ENCODE measurements around the gene RBBP8. TPM values are rescaled to one million over a fixed set of nuclear protein-coding genes. Genes with fewer than 3 reads are reported as not detected.

The RBBP8 gene
- total and polyA plus RNA-seq, 4 donors = 6.5 to 9.8 (median 7.4) TPM

DNA sequence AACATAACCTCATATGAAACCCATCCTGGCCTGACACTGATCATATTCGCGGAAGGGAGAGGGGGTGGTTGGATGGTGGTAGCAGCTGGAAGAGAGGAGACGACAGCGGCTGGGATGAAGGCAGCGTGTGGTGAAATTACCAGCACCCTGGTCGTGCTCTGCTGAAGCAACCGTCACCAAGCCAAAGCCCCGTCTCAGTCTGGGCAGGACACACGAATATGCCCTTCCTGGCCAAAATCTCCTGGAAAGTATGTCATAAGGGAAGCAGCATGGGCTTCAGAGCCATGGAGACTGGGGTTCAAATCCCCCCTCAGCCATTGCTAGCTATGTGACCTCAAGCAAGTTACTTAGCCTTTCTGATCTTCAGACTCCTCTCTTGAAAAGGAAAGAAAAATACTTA, 139.0 kb downstream of the RBBP8 start:
- Histone ChIP-seq H3K27ac (ENCODE audit: low read depth in 1 of 2, low read length in 2 of 2) (no peak overlapping the region), H3K36me3 (ENCODE audit: control insufficient read depth in 4 of 4, insufficient read depth in 3 of 4, low read depth in 1 of 4, low read length in 3 of 4) (no peaks in the 10 kb centered on the region), H3K9me3 (ENCODE audit: control insufficient read depth in 4 of 4, low read length in 3 of 4) (no peaks in the 10 kb centered on the region), H3K9ac (ENCODE audit: low read depth in 1 of 2, low read length in 2 of 2) (no peak overlapping the region), H3K4me3 (ENCODE audit: low read depth in 1 of 3, low read length in 3 of 3) (no peak overlapping the region), H3K4me1 (ENCODE audit: control insufficient read depth in 4 of 4, insufficient read depth in 4 of 4, low read length in 3 of 4) (peaks cover 0 to 4% (median 0%) of the 10 kb centered on the region in 4 donors), H3K27me3 (ENCODE audit: control insufficient read depth in 4 of 4, insufficient read depth in 4 of 4, low read length in 3 of 4) (no peaks in the 10 kb centered on the region)
- DNase-seq (ENCODE audit: low spot score) = no peak
- TF ChIP-seq RAD21 (IDR thresholded peaks at IDR 0.05) (no peak), ZBTB33 (IDR thresholded peaks at IDR 0.05) (no peak), YY1 (IDR thresholded peaks at IDR 0.05) (no peak), HNF4G (IDR thresholded peaks at IDR 0.05) (no peak), TAF1 (conservative IDR thresholded peaks at IDR 0.05) (no peak)
- TF ChIP-seq, protein P1, sequence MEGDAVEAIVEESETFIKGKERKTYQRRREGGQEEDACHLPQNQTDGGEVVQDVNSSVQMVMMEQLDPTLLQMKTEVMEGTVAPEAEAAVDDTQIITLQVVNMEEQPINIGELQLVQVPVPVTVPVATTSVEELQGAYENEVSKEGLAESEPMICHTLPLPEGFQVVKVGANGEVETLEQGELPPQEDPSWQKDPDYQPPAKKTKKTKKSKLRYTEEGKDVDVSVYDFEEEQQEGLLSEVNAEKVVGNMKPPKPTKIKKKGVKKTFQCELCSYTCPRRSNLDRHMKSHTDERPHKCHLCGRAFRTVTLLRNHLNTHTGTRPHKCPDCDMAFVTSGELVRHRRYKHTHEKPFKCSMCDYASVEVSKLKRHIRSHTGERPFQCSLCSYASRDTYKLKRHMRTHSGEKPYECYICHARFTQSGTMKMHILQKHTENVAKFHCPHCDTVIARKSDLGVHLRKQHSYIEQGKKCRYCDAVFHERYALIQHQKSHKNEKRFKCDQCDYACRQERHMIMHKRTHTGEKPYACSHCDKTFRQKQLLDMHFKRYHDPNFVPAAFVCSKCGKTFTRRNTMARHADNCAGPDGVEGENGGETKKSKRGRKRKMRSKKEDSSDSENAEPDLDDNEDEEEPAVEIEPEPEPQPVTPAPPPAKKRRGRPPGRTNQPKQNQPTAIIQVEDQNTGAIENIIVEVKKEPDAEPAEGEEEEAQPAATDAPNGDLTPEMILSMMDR (IDR thresholded peaks at IDR 0.05; ENCODE audit: low read depth, low read length, missing input control) = no peak
- TF ChIP-seq, protein P2, sequence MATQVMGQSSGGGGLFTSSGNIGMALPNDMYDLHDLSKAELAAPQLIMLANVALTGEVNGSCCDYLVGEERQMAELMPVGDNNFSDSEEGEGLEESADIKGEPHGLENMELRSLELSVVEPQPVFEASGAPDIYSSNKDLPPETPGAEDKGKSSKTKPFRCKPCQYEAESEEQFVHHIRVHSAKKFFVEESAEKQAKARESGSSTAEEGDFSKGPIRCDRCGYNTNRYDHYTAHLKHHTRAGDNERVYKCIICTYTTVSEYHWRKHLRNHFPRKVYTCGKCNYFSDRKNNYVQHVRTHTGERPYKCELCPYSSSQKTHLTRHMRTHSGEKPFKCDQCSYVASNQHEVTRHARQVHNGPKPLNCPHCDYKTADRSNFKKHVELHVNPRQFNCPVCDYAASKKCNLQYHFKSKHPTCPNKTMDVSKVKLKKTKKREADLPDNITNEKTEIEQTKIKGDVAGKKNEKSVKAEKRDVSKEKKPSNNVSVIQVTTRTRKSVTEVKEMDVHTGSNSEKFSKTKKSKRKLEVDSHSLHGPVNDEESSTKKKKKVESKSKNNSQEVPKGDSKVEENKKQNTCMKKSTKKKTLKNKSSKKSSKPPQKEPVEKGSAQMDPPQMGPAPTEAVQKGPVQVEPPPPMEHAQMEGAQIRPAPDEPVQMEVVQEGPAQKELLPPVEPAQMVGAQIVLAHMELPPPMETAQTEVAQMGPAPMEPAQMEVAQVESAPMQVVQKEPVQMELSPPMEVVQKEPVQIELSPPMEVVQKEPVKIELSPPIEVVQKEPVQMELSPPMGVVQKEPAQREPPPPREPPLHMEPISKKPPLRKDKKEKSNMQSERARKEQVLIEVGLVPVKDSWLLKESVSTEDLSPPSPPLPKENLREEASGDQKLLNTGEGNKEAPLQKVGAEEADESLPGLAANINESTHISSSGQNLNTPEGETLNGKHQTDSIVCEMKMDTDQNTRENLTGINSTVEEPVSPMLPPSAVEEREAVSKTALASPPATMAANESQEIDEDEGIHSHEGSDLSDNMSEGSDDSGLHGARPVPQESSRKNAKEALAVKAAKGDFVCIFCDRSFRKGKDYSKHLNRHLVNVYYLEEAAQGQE (IDR thresholded peaks at IDR 0.05) = no peak
- WGBS = 91% methylated on average over 9 of the region's 9 CpGs

GRCh38 chr18:23073996-23074606, 141.0 kb downstream of the RBBP8 start:
- TF ChIP-seq RAD21 (IDR thresholded peaks at IDR 0.05) = no peak
- TF ChIP-seq, protein P2 (IDR thresholded peaks at IDR 0.05) = no peak
- no peak for TF ChIP-seq RXRA (IDR thresholded peaks at IDR 0.05)
- no peak for TF ChIP-seq HNF4G (IDR thresholded peaks at IDR 0.05)
- TF ChIP-seq, protein P1 (IDR thresholded peaks at IDR 0.05; ENCODE audit: low read depth, low read length, missing input control) = no peak
- TF ChIP-seq TAF1 (conservative IDR thresholded peaks at IDR 0.05) = no peak
- TF ChIP-seq, protein P3, sequence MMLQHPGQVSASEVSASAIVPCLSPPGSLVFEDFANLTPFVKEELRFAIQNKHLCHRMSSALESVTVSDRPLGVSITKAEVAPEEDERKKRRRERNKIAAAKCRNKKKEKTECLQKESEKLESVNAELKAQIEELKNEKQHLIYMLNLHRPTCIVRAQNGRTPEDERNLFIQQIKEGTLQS (IDR thresholded peaks at IDR 0.05) = no peak
- TF ChIP-seq NR2F2 (IDR thresholded peaks at IDR 0.05) = no peak
- TF ChIP-seq FOXA2 (IDR thresholded peaks at IDR 0.05) = no peak
- no peak for TF ChIP-seq EGR1 (IDR thresholded peaks at IDR 0.05; ENCODE audit: low read depth in 2 of 2)
- WGBS = 70% methylated on average over 8 of the region's 8 CpGs
- H3K4me3 ChIP-seq (ENCODE audit: low read depth in 1 of 3, low read length in 3 of 3) = no peak overlapping the region
- H3K36me3 ChIP-seq (ENCODE audit: control insufficient read depth in 4 of 4, insufficient read depth in 3 of 4, low read depth in 1 of 4, low read length in 3 of 4) = no peaks in the 10 kb centered on the region
- H3K27ac ChIP-seq (ENCODE audit: low read depth in 1 of 2, low read length in 2 of 2) = no peak overlapping the region
- H3K4me1 ChIP-seq (ENCODE audit: control insufficient read depth in 4 of 4, insufficient read depth in 4 of 4, low read length in 3 of 4) = peaks cover 0 to 4% (median 1%) of the 10 kb centered on the region in 4 donors
- H3K9ac ChIP-seq (ENCODE audit: low read depth in 1 of 2, low read length in 2 of 2) = no peak overlapping the region
- H3K9me3 ChIP-seq (ENCODE audit: control insufficient read depth in 4 of 4, low read length in 3 of 4) = no peaks in the 10 kb centered on the region
- no peaks in the 10 kb centered on the region for H3K27me3 ChIP-seq (ENCODE audit: control insufficient read depth in 4 of 4, insufficient read depth in 4 of 4, low read length in 3 of 4)
- no peak for DNase-seq (ENCODE audit: low spot score)

Measured in liver (tissue), 9 donors.